Astrocyte (in vitro differentiated cells and primary cell): Measurements from ENCODE around the gene LDLRAD4.

Experiments used
- EZH2 ChIP-seq: IDR thresholded peaks from 2 replicates; pipeline ENCODE4 v1.6.1; 2012; ENCODE audit warnings: mild to moderate bottlenecking, low read length, inconsistent platforms; ENCODE audit not compliant: insufficient read depth
- TF ChIP-seq, protein P1 (sequence below): IDR thresholded peaks from 2 replicates; pipeline ENCODE4 v1.5.1; 2011; ENCODE audit warnings: low read depth, mild to moderate bottlenecking, inconsistent platforms, low read length, moderate library complexity; ENCODE audit not compliant: insufficient read depth

DNA sequence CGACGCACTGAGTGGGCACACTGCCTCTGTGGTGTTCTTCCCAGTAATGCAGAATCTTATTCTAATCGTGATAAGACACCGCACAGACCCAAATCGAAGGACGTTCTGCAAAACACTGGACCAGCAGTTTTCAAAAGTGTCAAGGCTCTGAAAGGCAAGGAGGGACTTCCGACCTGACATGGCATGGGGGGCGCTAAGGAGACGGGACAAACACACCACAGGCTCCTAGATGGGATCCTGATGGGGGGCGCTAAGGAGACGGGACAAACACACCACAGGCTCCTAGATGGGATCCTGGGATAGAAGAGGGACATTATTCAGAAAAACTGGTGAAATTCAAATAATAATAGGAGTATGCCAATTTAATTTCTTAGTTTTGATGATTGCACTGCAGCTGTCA lies 191.4 kb downstream of the LDLRAD4 start:
- TF ChIP-seq, protein P1, sequence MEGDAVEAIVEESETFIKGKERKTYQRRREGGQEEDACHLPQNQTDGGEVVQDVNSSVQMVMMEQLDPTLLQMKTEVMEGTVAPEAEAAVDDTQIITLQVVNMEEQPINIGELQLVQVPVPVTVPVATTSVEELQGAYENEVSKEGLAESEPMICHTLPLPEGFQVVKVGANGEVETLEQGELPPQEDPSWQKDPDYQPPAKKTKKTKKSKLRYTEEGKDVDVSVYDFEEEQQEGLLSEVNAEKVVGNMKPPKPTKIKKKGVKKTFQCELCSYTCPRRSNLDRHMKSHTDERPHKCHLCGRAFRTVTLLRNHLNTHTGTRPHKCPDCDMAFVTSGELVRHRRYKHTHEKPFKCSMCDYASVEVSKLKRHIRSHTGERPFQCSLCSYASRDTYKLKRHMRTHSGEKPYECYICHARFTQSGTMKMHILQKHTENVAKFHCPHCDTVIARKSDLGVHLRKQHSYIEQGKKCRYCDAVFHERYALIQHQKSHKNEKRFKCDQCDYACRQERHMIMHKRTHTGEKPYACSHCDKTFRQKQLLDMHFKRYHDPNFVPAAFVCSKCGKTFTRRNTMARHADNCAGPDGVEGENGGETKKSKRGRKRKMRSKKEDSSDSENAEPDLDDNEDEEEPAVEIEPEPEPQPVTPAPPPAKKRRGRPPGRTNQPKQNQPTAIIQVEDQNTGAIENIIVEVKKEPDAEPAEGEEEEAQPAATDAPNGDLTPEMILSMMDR, result no peak
- TF ChIP-seq EZH2, result no peak
